ENCODE data around the gene PRTN3.

DNA sequence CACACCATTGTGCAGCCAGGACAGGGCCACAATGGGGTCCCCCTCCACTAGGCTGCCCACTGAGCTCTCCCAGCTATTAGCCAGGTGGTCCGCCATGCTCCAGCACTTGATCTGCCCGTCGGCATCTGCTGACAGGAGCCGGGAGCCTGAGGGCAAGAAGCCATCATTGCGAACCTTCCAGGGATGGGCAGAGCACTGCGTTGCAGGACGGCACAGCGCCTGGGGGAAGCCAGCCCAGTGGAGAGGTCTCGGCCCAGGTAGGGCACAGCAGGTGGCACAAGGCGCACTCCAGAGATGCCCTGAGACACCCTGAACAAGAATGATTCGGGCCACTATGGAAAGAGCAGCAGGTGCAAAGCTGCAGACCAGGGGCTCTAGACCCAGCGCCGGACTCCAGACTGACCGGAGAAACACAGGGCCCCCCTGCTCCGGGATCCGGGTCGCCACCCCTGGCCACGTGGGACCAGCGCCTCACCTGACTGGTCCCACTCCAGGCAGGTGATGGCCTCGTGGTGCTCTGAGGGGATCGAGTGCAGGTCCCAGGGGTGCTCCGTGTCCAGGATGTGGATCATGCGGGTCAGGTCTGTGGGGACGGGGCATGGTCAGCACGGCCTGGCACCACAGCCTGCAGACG lies 49.0 kb downstream of the PRTN3 start:
- TF ChIP-seq, protein P1, sequence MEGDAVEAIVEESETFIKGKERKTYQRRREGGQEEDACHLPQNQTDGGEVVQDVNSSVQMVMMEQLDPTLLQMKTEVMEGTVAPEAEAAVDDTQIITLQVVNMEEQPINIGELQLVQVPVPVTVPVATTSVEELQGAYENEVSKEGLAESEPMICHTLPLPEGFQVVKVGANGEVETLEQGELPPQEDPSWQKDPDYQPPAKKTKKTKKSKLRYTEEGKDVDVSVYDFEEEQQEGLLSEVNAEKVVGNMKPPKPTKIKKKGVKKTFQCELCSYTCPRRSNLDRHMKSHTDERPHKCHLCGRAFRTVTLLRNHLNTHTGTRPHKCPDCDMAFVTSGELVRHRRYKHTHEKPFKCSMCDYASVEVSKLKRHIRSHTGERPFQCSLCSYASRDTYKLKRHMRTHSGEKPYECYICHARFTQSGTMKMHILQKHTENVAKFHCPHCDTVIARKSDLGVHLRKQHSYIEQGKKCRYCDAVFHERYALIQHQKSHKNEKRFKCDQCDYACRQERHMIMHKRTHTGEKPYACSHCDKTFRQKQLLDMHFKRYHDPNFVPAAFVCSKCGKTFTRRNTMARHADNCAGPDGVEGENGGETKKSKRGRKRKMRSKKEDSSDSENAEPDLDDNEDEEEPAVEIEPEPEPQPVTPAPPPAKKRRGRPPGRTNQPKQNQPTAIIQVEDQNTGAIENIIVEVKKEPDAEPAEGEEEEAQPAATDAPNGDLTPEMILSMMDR (conservative IDR thresholded peaks at IDR 0.05; ENCODE audit: low read depth, low read length), result no peak
- TF ChIP-seq SMC3 (IDR thresholded peaks at IDR 0.05; ENCODE audit: low read depth, low read length) (no peak), MXI1 (IDR thresholded peaks at IDR 0.05; ENCODE audit: borderline replicate concordance, low read depth, low read length) (no peak), RAD21 (IDR thresholded peaks at IDR 0.05; ENCODE audit: low read length) (no peak), CEBPB (IDR thresholded peaks at IDR 0.05; ENCODE audit: low read depth, low read length) (no peak), MAFK (IDR thresholded peaks at IDR 0.05; ENCODE audit: low read depth, low read length) (no peak), RCOR1 (IDR thresholded peaks at IDR 0.05; ENCODE audit: insufficient replicate concordance, low read length) (no peak), BHLHE40 (IDR thresholded peaks at IDR 0.05; ENCODE audit: low read depth, low read length) (no peak), POLR2A (IDR thresholded peaks at IDR 0.05; ENCODE audit: low read depth, low read length) (no peak), NFE2L2 (IDR thresholded peaks at IDR 0.05; ENCODE audit: low read depth, low read length) (no peak), RFX5 (IDR thresholded peaks at IDR 0.05; ENCODE audit: low read depth, low read length) (no peak)
- TF ChIP-seq, protein P2, sequence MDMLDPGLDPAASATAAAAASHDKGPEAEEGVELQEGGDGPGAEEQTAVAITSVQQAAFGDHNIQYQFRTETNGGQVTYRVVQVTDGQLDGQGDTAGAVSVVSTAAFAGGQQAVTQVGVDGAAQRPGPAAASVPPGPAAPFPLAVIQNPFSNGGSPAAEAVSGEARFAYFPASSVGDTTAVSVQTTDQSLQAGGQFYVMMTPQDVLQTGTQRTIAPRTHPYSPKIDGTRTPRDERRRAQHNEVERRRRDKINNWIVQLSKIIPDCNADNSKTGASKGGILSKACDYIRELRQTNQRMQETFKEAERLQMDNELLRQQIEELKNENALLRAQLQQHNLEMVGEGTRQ (IDR thresholded peaks at IDR 0.05; ENCODE audit: low read depth, low read length), result no peak
